DND-41 (cell line): ENCODE results near the gene TNNI3K.
A peak's percentile ranks its signal among the peaks of the same experiment; 100 is the strongest.

Experiments used
- ATAC-seq: fragments of 200-7000 bp; cut with Tn5 transposase; 3 replicates; pipeline ENCODE4 v1.9.1; 2021; ENCODE audit warnings: low read depth; ENCODE audit not compliant: insufficient read depth
- DNase-seq: peaks from one replicate; pipeline ENCODE4 v3.0.0-alpha.2; 2020
- H2AFZ ChIP-seq: 2 replicates; pipeline ENCODE4 v1.6.0; 2012; ENCODE audit warnings: low read depth, low read length
- H3K27ac ChIP-seq: 2 replicates; pipeline ENCODE4 v1.5.1; 2012; ENCODE audit warnings: low read length, inconsistent platforms
- H3K27me3 ChIP-seq: fragments of 200-600 bp; sonication (generic); 2 replicates; pipeline ENCODE4 v1.6.0; 2012; ENCODE audit warnings: low read length, mild to moderate bottlenecking, inconsistent platforms; ENCODE audit not compliant: insufficient read depth, poor library complexity
- H3K36me3 ChIP-seq: 2 replicates; pipeline ENCODE4 v1.5.1; 2012; ENCODE audit warnings: low read length, inconsistent platforms; ENCODE audit not compliant: insufficient read depth
- H3K4me1 ChIP-seq: 2 replicates; pipeline ENCODE4 v1.5.1; 2012; ENCODE audit warnings: mild to moderate bottlenecking, low read length; ENCODE audit not compliant: insufficient read depth
- H3K4me2 ChIP-seq: 2 replicates; pipeline ENCODE4 v1.6.0; 2012; ENCODE audit warnings: mild to moderate bottlenecking, moderate library complexity, low read length, inconsistent platforms; ENCODE audit not compliant: insufficient read depth
- H3K4me3 ChIP-seq, 2 experiments: fragments of 200-600 bp in 1 of 2; shearing (Covaris generic) in 1 of 2; 2 replicates each; pipeline ENCODE4 v1.5.1; 2012 to 2016; ENCODE audit warnings: inconsistent platforms in 2 of 2, low read length in 2 of 2, mild to moderate bottlenecking in 2 of 2, low read depth in 1 of 2, moderate library complexity in 1 of 2
- H3K79me2 ChIP-seq: 2 replicates; pipeline ENCODE4 v1.6.0; 2012; ENCODE audit warnings: low read length, inconsistent platforms; ENCODE audit not compliant: insufficient read depth
- H3K9ac ChIP-seq: 2 replicates; pipeline ENCODE4 v1.6.0; 2012; ENCODE audit warnings: low read depth, mild to moderate bottlenecking, inconsistent platforms, low read length, moderate library complexity
- H3K9me3 ChIP-seq: 2 replicates; pipeline ENCODE4 v1.5.1; 2012; ENCODE audit warnings: low read length, moderate library complexity, mild to moderate bottlenecking, inconsistent platforms; ENCODE audit not compliant: insufficient read depth, severe bottlenecking
- H4K20me1 ChIP-seq: 2 replicates; pipeline ENCODE4 v1.6.0; 2012; ENCODE audit warnings: low read length; ENCODE audit not compliant: insufficient read depth
- CTCF ChIP-seq: IDR thresholded peaks from 2 replicates; pipeline ENCODE4 v1.5.1; 2012; ENCODE audit warnings: borderline replicate concordance, low read length, moderate library complexity, mild to moderate bottlenecking; ENCODE audit not compliant: poor library complexity, severe bottlenecking; ENCODE audit errors: extremely low read depth
- EZH2 ChIP-seq: IDR thresholded peaks from 3 replicates; pipeline ENCODE4 v1.6.1; 2012; ENCODE audit warnings: borderline replicate concordance, low read depth, mild to moderate bottlenecking, moderate library complexity, low read length, inconsistent platforms; ENCODE audit not compliant: severe bottlenecking

TNNI3K gene

GRCh38 chr1:74498901-74499300 is 263.7 kb downstream of the TNNI3K start:
- TF ChIP-seq EZH2 (no peak), CTCF (no peak)
- no peaks in the 10 kb centered on the region for H3K36me3 ChIP-seq

GRCh38 chr1:74502432-74502831 is 267.2 kb downstream of the TNNI3K start:
- TF ChIP-seq EZH2 (no peak), CTCF (no peak)

More at GRCh38 chr1:74498901-74499300, 263.7 kb downstream of the TNNI3K start:
- no peak overlapping the region for H3K27ac ChIP-seq
- H3K9me3 ChIP-seq, result no peaks in the 10 kb centered on the region
- no peak overlapping the region for H3K9ac ChIP-seq
- DNase-seq, result no peak
- no peaks in the 10 kb centered on the region for H3K27me3 ChIP-seq
- H3K4me1 ChIP-seq, result no peaks in the 10 kb centered on the region
- no peak overlapping the region for H3K4me2 ChIP-seq
- no peak overlapping the region for H3K4me3 ChIP-seq
- no peak overlapping the region for H2AFZ ChIP-seq
- no peaks in the 10 kb centered on the region for H3K79me2 ChIP-seq
- H4K20me1 ChIP-seq, result no peaks in the 10 kb centered on the region
- no peak for ATAC-seq

GRCh38 chr1:74502858-74503257 is 267.7 kb downstream of the TNNI3K start:
- Histone ChIP-seq H3K4me3 (no peak overlapping the region), H3K36me3 (no peaks in the 10 kb centered on the region), H3K79me2 (no peaks in the 10 kb centered on the region), H3K27me3 (no peaks in the 10 kb centered on the region), H3K4me1 (no peaks in the 10 kb centered on the region), H3K9ac (no peak overlapping the region), H3K4me2 (no peak overlapping the region), H3K27ac (no peak overlapping the region), H3K9me3 (no peaks in the 10 kb centered on the region), H2AFZ (no peak overlapping the region), H4K20me1 (no peaks in the 10 kb centered on the region)
- TF ChIP-seq CTCF (no peak), EZH2 (no peak)
- no peak for DNase-seq
- no peak for ATAC-seq

More at GRCh38 chr1:74502432-74502831, 267.2 kb downstream of the TNNI3K start:
- ATAC-seq (peak; percentile 70), DNase-seq (peak; percentile 35)
- H2AFZ ChIP-seq, result no peak overlapping the region
- no peaks in the 10 kb centered on the region for H3K9me3 ChIP-seq
- no peak overlapping the region for H3K9ac ChIP-seq
- H3K27me3 ChIP-seq, result no peaks in the 10 kb centered on the region
- H4K20me1 ChIP-seq, result no peaks in the 10 kb centered on the region
- H3K27ac ChIP-seq, result no peak overlapping the region
- no peaks in the 10 kb centered on the region for H3K79me2 ChIP-seq
- H3K4me2 ChIP-seq, result no peak overlapping the region
- H3K36me3 ChIP-seq, result no peaks in the 10 kb centered on the region
- no peak overlapping the region for H3K4me3 ChIP-seq
- no peaks in the 10 kb centered on the region for H3K4me1 ChIP-seq
